Measurements from ENCODE around the gene BBOF1. TPM values are rescaled to one million over a fixed set of nuclear protein-coding genes. Genes with fewer than 3 reads are reported as not detected.

The BBOF1 gene
- total and polyA plus RNA-seq, 4 experiments from 2014 or later, result 1.8 to 2.6 (median 2.5) TPM

GRCh38 chr14:74081491-74081890 lies 62.3 kb downstream of the BBOF1 start:
- Histone ChIP-seq H3K4me1 (ENCODE audit: insufficient read depth, low read length) (peaks cover 25% of the 10 kb centered on the region), H3K36me3 (ENCODE audit: insufficient read depth, low read length) (no peaks in the 10 kb centered on the region), H3K4me3 (ENCODE audit: low read length in 2 of 2) (no peak overlapping the region), H3K27ac (ENCODE audit: low read depth, low read length) (no peak overlapping the region), H3K9me3 (ENCODE audit: control insufficient read depth in 1 of 2, low read length in 2 of 2) (no peaks in the 10 kb centered on the region), H3K27me3 (ENCODE audit: insufficient read depth, low read length) (no peaks in the 10 kb centered on the region)
- H3K27ac Mint-ChIP-seq, result no peak overlapping the region
- intact Hi-C loops (cut with micrococcal nuclease), result no loop called here
- CTCF ChIA-PET (ENCODE audit: partially characterized antibody), result interaction anchor here (1.1 kb wide), 1 partner anchor 30 kb away, joined by 3 read pairs; no protein-coding TSS in a partner anchor
- DNase-seq, result no peak
- peaks cover 17 to 37% (median 27%) of the 10 kb centered on the region in 4 donors for H3K4me1 Mint-ChIP-seq
- no peak overlapping the region for H3K4me3 Mint-ChIP-seq
- peaks cover 0 to 12% of the 10 kb centered on the region in 2 donors for H3K36me3 Mint-ChIP-seq
- H3K9me3 Mint-ChIP-seq, result peaks cover 0 to 1% (median 0%) of the 10 kb centered on the region in 8 donors
- H3K27me3 Mint-ChIP-seq, result no peaks in the 10 kb centered on the region
- POLR2A ChIA-PET (ENCODE audit: partially characterized antibody), result no interaction called here

GRCh38 chr14:74083161-74083560 lies 64.0 kb downstream of the BBOF1 start:
- H3K27ac Mint-ChIP-seq, result peak overlapping the region in 4 of 7 donors; percentile 52 to 98 (median 78)
- CTCF ChIA-PET (ENCODE audit: partially characterized antibody), result no interaction called here
- intact Hi-C loops (cut with micrococcal nuclease), result no loop called here

GRCh38 chr14:74083784-74084276 lies 64.7 kb downstream of the BBOF1 start:
- Mint-ChIP-seq H3K27ac (peak overlapping the region; percentile 90 to 99 (median 95)), H3K36me3 (peaks cover 0 to 15% of the 10 kb centered on the region in 2 donors), H3K9me3 (peaks cover 0 to 1% (median 0%) of the 10 kb centered on the region in 8 donors), H3K4me1 (peaks cover 19 to 41% (median 29%) of the 10 kb centered on the region in 4 donors), H3K4me3 (peak overlapping the region; percentile 95 to 99 (median 98)), H3K27me3 (no peaks in the 10 kb centered on the region)
- Histone ChIP-seq H3K4me1 (ENCODE audit: insufficient read depth, low read length) (peaks cover 25% of the 10 kb centered on the region), H3K36me3 (ENCODE audit: insufficient read depth, low read length) (no peaks in the 10 kb centered on the region), H3K9me3 (ENCODE audit: control insufficient read depth in 1 of 2, low read length in 2 of 2) (no peaks in the 10 kb centered on the region), H3K27ac (ENCODE audit: low read depth, low read length) (peak overlapping the region; percentile 53), H3K27me3 (ENCODE audit: insufficient read depth, low read length) (no peaks in the 10 kb centered on the region), H3K4me3 (ENCODE audit: low read length in 2 of 2) (peak overlapping the region; percentile 68 to 86)
- intact Hi-C loops (cut with micrococcal nuclease), result loop anchor here (1.0 kb wide), 4 partner anchors 65 to 594 kb away; partner anchors contain the start of genes BBOF1, COQ6, ENTPD5 and FAM161B
- POLR2A ChIA-PET (ENCODE audit: partially characterized antibody), result interaction anchor here (0.6 to 1.9 kb wide), 5 partner anchors 11 to 948 kb away, joined by 3 to 8 read pairs (median 3); partner anchors contain the start of genes BBOF1, ENTPD5, PSEN1 and RIOX1
- no peak for DNase-seq
- CTCF ChIA-PET (ENCODE audit: partially characterized antibody), result no interaction called here

More at GRCh38 chr14:74083161-74083560, 64.0 kb downstream of the BBOF1 start:
- H3K36me3 Mint-ChIP-seq, result peaks cover 0 to 12% of the 10 kb centered on the region in 2 donors
- H3K27me3 ChIP-seq (ENCODE audit: insufficient read depth, low read length), result no peaks in the 10 kb centered on the region
- peaks cover 0 to 1% (median 0%) of the 10 kb centered on the region in 8 donors for H3K9me3 Mint-ChIP-seq
- POLR2A ChIA-PET (ENCODE audit: partially characterized antibody), result interaction anchor here (0.9 to 1.9 kb wide), 3 partner anchors 12 to 592 kb away, joined by 3 to 8 read pairs (median 6); partner anchors contain the start of genes BBOF1, ENTPD5 and RIOX1
- no peaks in the 10 kb centered on the region for H3K9me3 ChIP-seq (ENCODE audit: control insufficient read depth in 1 of 2, low read length in 2 of 2)
- peak overlapping the region; percentile 53 for H3K27ac ChIP-seq (ENCODE audit: low read depth, low read length)
- H3K4me1 Mint-ChIP-seq, result peaks cover 16 to 38% (median 26%) of the 10 kb centered on the region in 4 donors
- no peaks in the 10 kb centered on the region for H3K36me3 ChIP-seq (ENCODE audit: insufficient read depth, low read length)
- peaks cover 25% of the 10 kb centered on the region for H3K4me1 ChIP-seq (ENCODE audit: insufficient read depth, low read length)
- no peak overlapping the region for H3K4me3 ChIP-seq (ENCODE audit: low read length in 2 of 2)
- no peak for DNase-seq
- H3K27me3 Mint-ChIP-seq, result no peaks in the 10 kb centered on the region
- peak overlapping the region; percentile 28 to 99 (median 98) for H3K4me3 Mint-ChIP-seq

GRCh38 chr14:74084277-74085046 lies 65.3 kb downstream of the BBOF1 start, which contains the start of the genes ALDH6A1 and LIN52:
ALDH6A1 (minus strand) TSS chr14:74084453; CDS start chr14:74084394, 59 bp downstream.
LIN52 (plus strand) TSS chr14:74084956; CDS start chr14:74084975, 19 bp downstream.
- Mint-ChIP-seq H3K36me3 (peaks cover under 1 to 18% of the 10 kb centered on the region in 2 donors), H3K4me3 (peak within 1 kb of the TSS; percentile 95 to 99 (median 98)), H3K27ac (peak within 1 kb of the TSS; percentile 90 to 99 (median 96)), H3K9me3 (peaks cover 0 to 1% (median 0%) of the 10 kb centered on the region in 8 donors), H3K4me1 (peaks cover 20 to 48% (median 33%) of the 10 kb centered on the region in 4 donors), H3K27me3 (no peaks in the 10 kb centered on the region)
- intact Hi-C loops (cut with micrococcal nuclease), result loop anchor here (1.0 kb wide), 4 partner anchors 65 to 594 kb away; partner anchors contain the start of genes BBOF1, COQ6, ENTPD5 and FAM161B
- H3K27me3 ChIP-seq (ENCODE audit: insufficient read depth, low read length), result no peaks in the 10 kb centered on the region
- peaks cover 25% of the 10 kb centered on the region for H3K4me1 ChIP-seq (ENCODE audit: insufficient read depth, low read length)
- no peaks in the 10 kb centered on the region for H3K36me3 ChIP-seq (ENCODE audit: insufficient read depth, low read length)
- DNase-seq, result peak; percentile 99 to 100 (median 100)
- H3K27ac ChIP-seq (ENCODE audit: low read depth, low read length), result peak within 1 kb of the TSS; percentile 60
- ChIA-PET CTCF (ENCODE audit: partially characterized antibody) (no interaction called here), POLR2A (ENCODE audit: partially characterized antibody) (interaction anchor here (0.6 to 1.9 kb wide), 4 partner anchors 65 to 948 kb away, joined by 3 to 8 read pairs (median 4); partner anchors contain the start of genes BBOF1, ENTPD5, PSEN1 and RIOX1)
- H3K4me3 ChIP-seq (ENCODE audit: low read length in 2 of 2), result peak within 1 kb of the TSS; percentile 68 to 86
- H3K9me3 ChIP-seq (ENCODE audit: control insufficient read depth in 1 of 2, low read length in 2 of 2), result no peaks in the 10 kb centered on the region

- peak overlapping the region; percentile 90 to 99 (median 96) for H3K27ac Mint-ChIP-seq
- Histone ChIP-seq H3K9me3 (ENCODE audit: control insufficient read depth in 1 of 2, low read length in 2 of 2) (no peaks in the 10 kb centered on the region), H3K27ac (ENCODE audit: low read depth, low read length) (peak overlapping the region; percentile 60), H3K4me1 (ENCODE audit: insufficient read depth, low read length) (peaks cover 25% of the 10 kb centered on the region), H3K27me3 (ENCODE audit: insufficient read depth, low read length) (no peaks in the 10 kb centered on the region), H3K4me3 (ENCODE audit: low read length in 2 of 2) (peak overlapping the region; percentile 31 to 86), H3K36me3 (ENCODE audit: insufficient read depth, low read length) (no peaks in the 10 kb centered on the region)
- intact Hi-C loops (cut with micrococcal nuclease), result no loop called here
- ChIA-PET CTCF (ENCODE audit: partially characterized antibody) (no interaction called here), POLR2A (ENCODE audit: partially characterized antibody) (interaction anchor here (0.6 to 1.9 kb wide), 2 partner anchors 66 to 176 kb away, joined by 4 to 8 read pairs; partner anchors contain the start of genes BBOF1 and ENTPD5)
- peaks cover 22 to 50% (median 36%) of the 10 kb centered on the region in 4 donors for H3K4me1 Mint-ChIP-seq
- peaks cover 3 to 18% of the 10 kb centered on the region in 2 donors for H3K36me3 Mint-ChIP-seq
- DNase-seq, result no peak
- no peaks in the 10 kb centered on the region for H3K27me3 Mint-ChIP-seq
- H3K9me3 Mint-ChIP-seq, result peaks cover 0 to 1% (median 0%) of the 10 kb centered on the region in 8 donors
- H3K4me3 Mint-ChIP-seq, result peak overlapping the region; percentile 95 to 99 (median 98)
Measured at GRCh38 chr14:74085047-74085637, 66.0 kb downstream of the BBOF1 start.

- H3K27ac ChIP-seq (ENCODE audit: low read depth, low read length), result peak overlapping the region; percentile 60
- POLR2A ChIA-PET (ENCODE audit: partially characterized antibody), result interaction anchor here (0.6 kb wide), 1 partner anchor 176 kb away, joined by 4 read pairs; no protein-coding TSS in a partner anchor
- H3K4me3 ChIP-seq (ENCODE audit: low read length in 2 of 2), result no peak overlapping the region
- DNase-seq, result no peak
- CTCF ChIA-PET (ENCODE audit: partially characterized antibody), result no interaction called here
- peak overlapping the region in 5 of 7 donors; percentile 59 to 97 (median 95) for H3K27ac Mint-ChIP-seq
- no peaks in the 10 kb centered on the region for H3K27me3 Mint-ChIP-seq
- H3K4me1 ChIP-seq (ENCODE audit: insufficient read depth, low read length), result peaks cover 25% of the 10 kb centered on the region
- H3K9me3 ChIP-seq (ENCODE audit: control insufficient read depth in 1 of 2, low read length in 2 of 2), result no peaks in the 10 kb centered on the region
- intact Hi-C loops (cut with micrococcal nuclease), result no loop called here
- peaks cover 0 to 1% (median 0%) of the 10 kb centered on the region in 8 donors for H3K9me3 Mint-ChIP-seq
- H3K36me3 Mint-ChIP-seq, result peaks cover 7 to 21% of the 10 kb centered on the region in 2 donors
- H3K4me1 Mint-ChIP-seq, result peaks cover 23 to 50% (median 36%) of the 10 kb centered on the region in 4 donors
- H3K36me3 ChIP-seq (ENCODE audit: insufficient read depth, low read length), result no peaks in the 10 kb centered on the region
- no peaks in the 10 kb centered on the region for H3K27me3 ChIP-seq (ENCODE audit: insufficient read depth, low read length)
- H3K4me3 Mint-ChIP-seq, result peak overlapping the region; percentile 95 to 99 (median 98)
Measured at GRCh38 chr14:74085828-74086227, 66.7 kb downstream of the BBOF1 start.

Data from CD4-positive, alpha-beta memory T cell (primary cell).